Measurements from ENCODE around the gene SUPT5H.

SUPT5H gene

GRCh38 chr19:39399668-39400050 is 45.7 kb upstream of the SUPT5H start:
- Histone ChIP-seq H3K9me3 (ENCODE audit: insufficient read depth, low read length, severe bottlenecking) (no peaks in the 10 kb centered on the region), H3K4me3 (ENCODE audit: low read depth in 1 of 2, low read length in 2 of 2) (no peak overlapping the region), H3K79me2 (ENCODE audit: insufficient read depth, low read length) (no peaks in the 10 kb centered on the region), H3K27me3 (ENCODE audit: insufficient read depth, low read length, poor library complexity) (no peaks in the 10 kb centered on the region), H3K27ac (ENCODE audit: low read length) (no peak overlapping the region), H3K4me2 (ENCODE audit: insufficient read depth, low read length) (no peak overlapping the region), H3K9ac (ENCODE audit: low read depth, low read length) (no peak overlapping the region), H2AFZ (ENCODE audit: low read depth, low read length) (no peak overlapping the region), H3K4me1 (ENCODE audit: insufficient read depth, low read length) (peaks cover 36% of the 10 kb centered on the region), H3K36me3 (ENCODE audit: insufficient read depth, low read length) (peaks cover 21% of the 10 kb centered on the region), H4K20me1 (ENCODE audit: insufficient read depth, low read length) (0 out of 2 replicates have a peak, but pooled peaks cover 5% of the 10 kb centered on the region)
- no peak for TF ChIP-seq EZH2 (IDR thresholded peaks at IDR 0.05; ENCODE audit: borderline replicate concordance, low read depth, low read length, severe bottlenecking)
- no peak for TF ChIP-seq CTCF (IDR thresholded peaks at IDR 0.05; ENCODE audit: borderline replicate concordance, extremely low read depth, low read length, poor library complexity, severe bottlenecking)
- DNase-seq (no peak), ATAC-seq (ENCODE audit: insufficient read depth, low read depth) (no peak)

- no peak overlapping the region for H2AFZ ChIP-seq (ENCODE audit: low read depth, low read length)
- 0 out of 2 replicates have a peak, but pooled peaks cover 5% of the 10 kb centered on the region for H4K20me1 ChIP-seq (ENCODE audit: insufficient read depth, low read length)
- no peak for ATAC-seq (ENCODE audit: insufficient read depth, low read depth)
- TF ChIP-seq EZH2 (IDR thresholded peaks at IDR 0.05; ENCODE audit: borderline replicate concordance, low read depth, low read length, severe bottlenecking) = no peak
- TF ChIP-seq CTCF (IDR thresholded peaks at IDR 0.05; ENCODE audit: borderline replicate concordance, extremely low read depth, low read length, poor library complexity, severe bottlenecking) = no peak
- no peak overlapping the region for H3K27ac ChIP-seq (ENCODE audit: low read length)
- H3K9ac ChIP-seq (ENCODE audit: low read depth, low read length) = no peak overlapping the region
- no peaks in the 10 kb centered on the region for H3K27me3 ChIP-seq (ENCODE audit: insufficient read depth, low read length, poor library complexity)
- no peak for DNase-seq
- no peak overlapping the region for H3K4me3 ChIP-seq (ENCODE audit: low read depth in 1 of 2, low read length in 2 of 2)
- H3K79me2 ChIP-seq (ENCODE audit: insufficient read depth, low read length) = no peaks in the 10 kb centered on the region
- peaks cover 36% of the 10 kb centered on the region for H3K4me1 ChIP-seq (ENCODE audit: insufficient read depth, low read length)
- H3K36me3 ChIP-seq (ENCODE audit: insufficient read depth, low read length) = peaks cover 18% of the 10 kb centered on the region
- H3K9me3 ChIP-seq (ENCODE audit: insufficient read depth, low read length, severe bottlenecking) = no peaks in the 10 kb centered on the region
- no peak overlapping the region for H3K4me2 ChIP-seq (ENCODE audit: insufficient read depth, low read length)
Measured at GRCh38 chr19:39400061-39400460, 45.3 kb upstream of the SUPT5H start.

GRCh38 chr19:39401070-39401548 is 44.3 kb upstream of the SUPT5H start:
- Histone ChIP-seq H3K9ac (ENCODE audit: low read depth, low read length) (no peak overlapping the region), H3K9me3 (ENCODE audit: insufficient read depth, low read length, severe bottlenecking) (no peaks in the 10 kb centered on the region), H2AFZ (ENCODE audit: low read depth, low read length) (no peak overlapping the region), H3K79me2 (ENCODE audit: insufficient read depth, low read length) (no peaks in the 10 kb centered on the region), H3K4me2 (ENCODE audit: insufficient read depth, low read length) (no peak overlapping the region), H3K4me1 (ENCODE audit: insufficient read depth, low read length) (peaks cover 43% of the 10 kb centered on the region), H3K27ac (ENCODE audit: low read length) (0 out of 2 replicates have a peak overlapping the region, but pooled peaks have one; percentile 11), H3K27me3 (ENCODE audit: insufficient read depth, low read length, poor library complexity) (no peaks in the 10 kb centered on the region), H3K36me3 (ENCODE audit: insufficient read depth, low read length) (peaks cover 13% of the 10 kb centered on the region), H4K20me1 (ENCODE audit: insufficient read depth, low read length) (0 out of 2 replicates have a peak, but pooled peaks cover 5% of the 10 kb centered on the region), H3K4me3 (ENCODE audit: low read depth in 1 of 2, low read length in 2 of 2) (no peak overlapping the region)
- DNase-seq (no peak), ATAC-seq (ENCODE audit: insufficient read depth, low read depth) (no peak)
- TF ChIP-seq EZH2 (IDR thresholded peaks at IDR 0.05; ENCODE audit: borderline replicate concordance, low read depth, low read length, severe bottlenecking) (no peak), CTCF (IDR thresholded peaks at IDR 0.05; ENCODE audit: borderline replicate concordance, extremely low read depth, low read length, poor library complexity, severe bottlenecking) (no peak)
